HepG2 (cell line): ENCODE data around the gene FAM20C. TPM values are rescaled to one million over a fixed set of nuclear protein-coding genes. Genes with fewer than 3 reads are reported as not detected.

Source experiments
- HNRNPUL1 ChIP-seq: fragments of 200-400 bp; formaldehyde crosslinking; IDR thresholded peaks from 2 replicates; pipeline ENCODE4 v1.6.1; 2017; ENCODE audit warnings: low read depth, mild to moderate bottlenecking, low read length, moderate library complexity
- YY1 ChIP-seq: IDR thresholded peaks from 2 replicates; pipeline ENCODE4 v1.6.1; 2011; ENCODE audit warnings: low read length, low read depth, moderate library complexity, mild to moderate bottlenecking; ENCODE audit not compliant: insufficient read depth, insufficient replicate concordance
- ZC3H13 ChIP-seq: sonication (generic); formaldehyde crosslinking; IDR thresholded peaks from 2 replicates; pipeline ENCODE4 v1.8.1; 2023; ENCODE audit warnings: mild to moderate bottlenecking, missing genetic modification reagents, moderate library complexity
- ZFX ChIP-seq: sonication (generic); formaldehyde crosslinking; IDR thresholded peaks from 2 replicates; pipeline ENCODE4 v1.4.0; 2020; ENCODE audit warnings: mild to moderate bottlenecking, low read depth, missing genetic modification reagents, moderate library complexity
- ZKSCAN5 ChIP-seq: sonication (generic); formaldehyde crosslinking; IDR thresholded peaks from 2 replicates; pipeline ENCODE4 v1.5.1; 2020; ENCODE audit warnings: mild to moderate bottlenecking, missing genetic modification reagents
- ZKSCAN8 ChIP-seq: IDR thresholded peaks from 2 replicates; pipeline ENCODE4 v1.6.1; 2016; ENCODE audit warnings: borderline replicate concordance, missing genetic modification reagents, missing compliant biosample characterization
- ZNF615 ChIP-seq: sonication (generic); formaldehyde crosslinking; IDR thresholded peaks from 2 replicates; pipeline ENCODE4 v1.5.0; 2020; ENCODE audit warnings: mild to moderate bottlenecking, missing genetic modification reagents, borderline replicate concordance
- ZSCAN31 ChIP-seq: sonication (generic); formaldehyde crosslinking; IDR thresholded peaks from 2 replicates; pipeline ENCODE4 v1.5.0; 2020; ENCODE audit warnings: low read depth, mild to moderate bottlenecking, missing genetic modification reagents
- polyA plus RNA-seq, 8 experiments: library from polyadenylated mRNA; depleted of rRNA in 3 of 8; stranded (reverse) in 7 of 8; unstranded in 1 of 8; fragments of >200 nt; fragmentation: Illumina TruSeq in 4 of 8; extraction: Trizol in 4 of 8; gene quantifications; 2 replicates each; pipeline versions ENCODE4 v1.2.1 to v1.2.3, GENCODE V29; 2011 to 2016; ENCODE audit warnings: low read depth in 4 of 8, missing spikeins in 1 of 8, mixed read lengths in 1 of 8; ENCODE audit not compliant: insufficient read depth in 1 of 8
- total RNA-seq, 5 experiments: library from RNA; depleted of rRNA; stranded (reverse); fragments of >200 nt; fragmentation: Illumina TruSeq; extraction: Trizol; gene quantifications; 2 replicates each; pipeline ENCODE4 v1.2.3, GENCODE V29; 2016; ENCODE audit warnings: low read depth in 1 of 5
- TF ChIP-seq, protein P1 (sequence below): sonication (generic); formaldehyde crosslinking; IDR thresholded peaks from 2 replicates; pipeline ENCODE4 v1.5.0; 2020; ENCODE audit warnings: mild to moderate bottlenecking, missing genetic modification reagents
- TF ChIP-seq, protein P2 (sequence below): sonication (generic); formaldehyde crosslinking; IDR thresholded peaks from 2 replicates; pipeline ENCODE4 v1.9.0; 2021; ENCODE audit warnings: mild to moderate bottlenecking, missing genetic modification reagents
- TF ChIP-seq, protein P3 (sequence below): IDR thresholded peaks from 2 replicates; pipeline ENCODE4 v1.6.1; 2016; ENCODE audit warnings: missing compliant biosample characterization, missing genetic modification reagents, borderline replicate concordance
- TF ChIP-seq, protein P4 (sequence below): sonication (generic); formaldehyde crosslinking; IDR thresholded peaks from 2 replicates; pipeline ENCODE4 v1.4.0; 2020; ENCODE audit warnings: missing genetic modification reagents, mild to moderate bottlenecking, borderline replicate concordance
- TF ChIP-seq, protein P5 (sequence below): conservative IDR thresholded peaks from 2 replicates; pipeline ENCODE4 v1.6.1; 2018; ENCODE audit warnings: missing genetic modification reagents

Gene FAM20C
- total and polyA plus RNA-seq, 2 of the 13 experiments (the other 11 are each of a cell fraction or from before 2014, with no cell fraction given): 11.9 to 19.9 TPM

DNA sequence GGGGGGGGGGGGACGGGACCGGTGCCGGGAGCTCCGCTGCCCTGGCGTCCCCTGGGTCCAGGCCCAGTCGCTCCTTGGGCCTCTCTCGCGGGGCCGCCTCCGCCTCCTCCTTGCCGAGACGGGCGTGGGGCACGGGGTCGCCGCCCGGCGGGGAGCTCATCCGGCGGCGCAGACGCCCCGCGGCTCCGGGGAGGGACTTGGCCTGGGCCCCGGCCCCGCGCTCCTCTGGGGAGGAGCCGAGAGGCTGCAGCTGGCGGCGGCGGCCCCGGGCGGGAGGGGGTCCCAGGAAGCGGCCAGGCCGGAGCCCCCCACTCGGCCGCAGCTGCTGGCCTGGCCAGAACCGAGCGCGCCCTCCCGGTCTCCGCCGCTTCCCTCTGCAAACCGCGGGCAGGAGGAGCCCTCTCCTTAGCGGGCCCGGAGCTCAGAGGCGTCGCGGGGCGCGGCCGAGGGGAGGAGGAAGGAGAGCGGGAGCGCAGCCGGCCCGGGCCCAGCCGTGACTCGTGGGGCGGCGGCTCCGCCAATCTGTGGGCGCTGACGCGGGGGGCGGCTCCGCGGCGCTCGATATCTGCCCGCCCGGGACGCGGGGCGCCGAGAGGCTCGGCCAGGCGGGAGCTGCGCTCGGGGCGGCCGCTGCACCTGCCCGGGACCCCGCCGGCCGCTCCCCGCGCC, at the start of gene FAM20C (continued):
- TF ChIP-seq, protein P1, sequence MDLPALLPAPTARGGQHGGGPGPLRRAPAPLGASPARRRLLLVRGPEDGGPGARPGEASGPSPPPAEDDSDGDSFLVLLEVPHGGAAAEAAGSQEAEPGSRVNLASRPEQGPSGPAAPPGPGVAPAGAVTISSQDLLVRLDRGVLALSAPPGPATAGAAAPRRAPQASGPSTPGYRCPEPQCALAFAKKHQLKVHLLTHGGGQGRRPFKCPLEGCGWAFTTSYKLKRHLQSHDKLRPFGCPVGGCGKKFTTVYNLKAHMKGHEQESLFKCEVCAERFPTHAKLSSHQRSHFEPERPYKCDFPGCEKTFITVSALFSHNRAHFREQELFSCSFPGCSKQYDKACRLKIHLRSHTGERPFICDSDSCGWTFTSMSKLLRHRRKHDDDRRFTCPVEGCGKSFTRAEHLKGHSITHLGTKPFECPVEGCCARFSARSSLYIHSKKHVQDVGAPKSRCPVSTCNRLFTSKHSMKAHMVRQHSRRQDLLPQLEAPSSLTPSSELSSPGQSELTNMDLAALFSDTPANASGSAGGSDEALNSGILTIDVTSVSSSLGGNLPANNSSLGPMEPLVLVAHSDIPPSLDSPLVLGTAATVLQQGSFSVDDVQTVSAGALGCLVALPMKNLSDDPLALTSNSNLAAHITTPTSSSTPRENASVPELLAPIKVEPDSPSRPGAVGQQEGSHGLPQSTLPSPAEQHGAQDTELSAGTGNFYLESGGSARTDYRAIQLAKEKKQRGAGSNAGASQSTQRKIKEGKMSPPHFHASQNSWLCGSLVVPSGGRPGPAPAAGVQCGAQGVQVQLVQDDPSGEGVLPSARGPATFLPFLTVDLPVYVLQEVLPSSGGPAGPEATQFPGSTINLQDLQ (CRISPR knock-in tag): no peak
- TF ChIP-seq ZNF615 (CRISPR knock-in tag) (no peak), ZKSCAN5 (CRISPR knock-in tag) (no peak), YY1 (no peak), ZKSCAN8 (CRISPR knock-in tag) (no peak), ZFX (CRISPR knock-in tag) (peak; percentile 58), ZC3H13 (CRISPR knock-in tag) (no peak), HNRNPUL1 (no peak), ZSCAN31 (CRISPR knock-in tag) (no peak)
- TF ChIP-seq, protein P2, sequence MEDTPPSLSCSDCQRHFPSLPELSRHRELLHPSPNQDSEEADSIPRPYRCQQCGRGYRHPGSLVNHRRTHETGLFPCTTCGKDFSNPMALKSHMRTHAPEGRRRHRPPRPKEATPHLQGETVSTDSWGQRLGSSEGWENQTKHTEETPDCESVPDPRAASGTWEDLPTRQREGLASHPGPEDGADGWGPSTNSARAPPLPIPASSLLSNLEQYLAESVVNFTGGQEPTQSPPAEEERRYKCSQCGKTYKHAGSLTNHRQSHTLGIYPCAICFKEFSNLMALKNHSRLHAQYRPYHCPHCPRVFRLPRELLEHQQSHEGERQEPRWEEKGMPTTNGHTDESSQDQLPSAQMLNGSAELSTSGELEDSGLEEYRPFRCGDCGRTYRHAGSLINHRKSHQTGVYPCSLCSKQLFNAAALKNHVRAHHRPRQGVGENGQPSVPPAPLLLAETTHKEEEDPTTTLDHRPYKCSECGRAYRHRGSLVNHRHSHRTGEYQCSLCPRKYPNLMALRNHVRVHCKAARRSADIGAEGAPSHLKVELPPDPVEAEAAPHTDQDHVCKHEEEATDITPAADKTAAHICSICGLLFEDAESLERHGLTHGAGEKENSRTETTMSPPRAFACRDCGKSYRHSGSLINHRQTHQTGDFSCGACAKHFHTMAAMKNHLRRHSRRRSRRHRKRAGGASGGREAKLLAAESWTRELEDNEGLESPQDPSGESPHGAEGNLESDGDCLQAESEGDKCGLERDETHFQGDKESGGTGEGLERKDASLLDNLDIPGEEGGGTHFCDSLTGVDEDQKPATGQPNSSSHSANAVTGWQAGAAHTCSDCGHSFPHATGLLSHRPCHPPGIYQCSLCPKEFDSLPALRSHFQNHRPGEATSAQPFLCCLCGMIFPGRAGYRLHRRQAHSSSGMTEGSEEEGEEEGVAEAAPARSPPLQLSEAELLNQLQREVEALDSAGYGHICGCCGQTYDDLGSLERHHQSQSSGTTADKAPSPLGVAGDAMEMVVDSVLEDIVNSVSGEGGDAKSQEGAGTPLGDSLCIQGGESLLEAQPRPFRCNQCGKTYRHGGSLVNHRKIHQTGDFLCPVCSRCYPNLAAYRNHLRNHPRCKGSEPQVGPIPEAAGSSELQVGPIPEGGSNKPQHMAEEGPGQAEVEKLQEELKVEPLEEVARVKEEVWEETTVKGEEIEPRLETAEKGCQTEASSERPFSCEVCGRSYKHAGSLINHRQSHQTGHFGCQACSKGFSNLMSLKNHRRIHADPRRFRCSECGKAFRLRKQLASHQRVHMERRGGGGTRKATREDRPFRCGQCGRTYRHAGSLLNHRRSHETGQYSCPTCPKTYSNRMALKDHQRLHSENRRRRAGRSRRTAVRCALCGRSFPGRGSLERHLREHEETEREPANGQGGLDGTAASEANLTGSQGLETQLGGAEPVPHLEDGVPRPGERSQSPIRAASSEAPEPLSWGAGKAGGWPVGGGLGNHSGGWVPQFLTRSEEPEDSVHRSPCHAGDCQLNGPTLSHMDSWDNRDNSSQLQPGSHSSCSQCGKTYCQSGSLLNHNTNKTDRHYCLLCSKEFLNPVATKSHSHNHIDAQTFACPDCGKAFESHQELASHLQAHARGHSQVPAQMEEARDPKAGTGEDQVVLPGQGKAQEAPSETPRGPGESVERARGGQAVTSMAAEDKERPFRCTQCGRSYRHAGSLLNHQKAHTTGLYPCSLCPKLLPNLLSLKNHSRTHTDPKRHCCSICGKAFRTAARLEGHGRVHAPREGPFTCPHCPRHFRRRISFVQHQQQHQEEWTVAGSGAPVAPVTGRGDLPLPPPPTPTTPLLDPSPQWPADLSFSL (CRISPR knock-in tag): no peak
- TF ChIP-seq, protein P3, sequence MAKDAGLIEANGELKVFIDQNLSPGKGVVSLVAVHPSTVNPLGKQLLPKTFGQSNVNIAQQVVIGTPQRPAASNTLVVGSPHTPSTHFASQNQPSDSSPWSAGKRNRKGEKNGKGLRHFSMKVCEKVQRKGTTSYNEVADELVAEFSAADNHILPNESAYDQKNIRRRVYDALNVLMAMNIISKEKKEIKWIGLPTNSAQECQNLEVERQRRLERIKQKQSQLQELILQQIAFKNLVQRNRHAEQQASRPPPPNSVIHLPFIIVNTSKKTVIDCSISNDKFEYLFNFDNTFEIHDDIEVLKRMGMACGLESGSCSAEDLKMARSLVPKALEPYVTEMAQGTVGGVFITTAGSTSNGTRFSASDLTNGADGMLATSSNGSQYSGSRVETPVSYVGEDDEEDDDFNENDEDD (CRISPR knock-in tag): peak; percentile 76; the same call in 1 of the 2 replicates
- TF ChIP-seq, protein P4, sequence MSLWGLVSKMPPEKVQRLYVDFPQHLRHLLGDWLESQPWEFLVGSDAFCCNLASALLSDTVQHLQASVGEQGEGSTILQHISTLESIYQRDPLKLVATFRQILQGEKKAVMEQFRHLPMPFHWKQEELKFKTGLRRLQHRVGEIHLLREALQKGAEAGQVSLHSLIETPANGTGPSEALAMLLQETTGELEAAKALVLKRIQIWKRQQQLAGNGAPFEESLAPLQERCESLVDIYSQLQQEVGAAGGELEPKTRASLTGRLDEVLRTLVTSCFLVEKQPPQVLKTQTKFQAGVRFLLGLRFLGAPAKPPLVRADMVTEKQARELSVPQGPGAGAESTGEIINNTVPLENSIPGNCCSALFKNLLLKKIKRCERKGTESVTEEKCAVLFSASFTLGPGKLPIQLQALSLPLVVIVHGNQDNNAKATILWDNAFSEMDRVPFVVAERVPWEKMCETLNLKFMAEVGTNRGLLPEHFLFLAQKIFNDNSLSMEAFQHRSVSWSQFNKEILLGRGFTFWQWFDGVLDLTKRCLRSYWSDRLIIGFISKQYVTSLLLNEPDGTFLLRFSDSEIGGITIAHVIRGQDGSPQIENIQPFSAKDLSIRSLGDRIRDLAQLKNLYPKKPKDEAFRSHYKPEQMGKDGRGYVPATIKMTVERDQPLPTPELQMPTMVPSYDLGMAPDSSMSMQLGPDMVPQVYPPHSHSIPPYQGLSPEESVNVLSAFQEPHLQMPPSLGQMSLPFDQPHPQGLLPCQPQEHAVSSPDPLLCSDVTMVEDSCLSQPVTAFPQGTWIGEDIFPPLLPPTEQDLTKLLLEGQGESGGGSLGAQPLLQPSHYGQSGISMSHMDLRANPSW (CRISPR knock-in tag): no peak
- TF ChIP-seq, protein P5, sequence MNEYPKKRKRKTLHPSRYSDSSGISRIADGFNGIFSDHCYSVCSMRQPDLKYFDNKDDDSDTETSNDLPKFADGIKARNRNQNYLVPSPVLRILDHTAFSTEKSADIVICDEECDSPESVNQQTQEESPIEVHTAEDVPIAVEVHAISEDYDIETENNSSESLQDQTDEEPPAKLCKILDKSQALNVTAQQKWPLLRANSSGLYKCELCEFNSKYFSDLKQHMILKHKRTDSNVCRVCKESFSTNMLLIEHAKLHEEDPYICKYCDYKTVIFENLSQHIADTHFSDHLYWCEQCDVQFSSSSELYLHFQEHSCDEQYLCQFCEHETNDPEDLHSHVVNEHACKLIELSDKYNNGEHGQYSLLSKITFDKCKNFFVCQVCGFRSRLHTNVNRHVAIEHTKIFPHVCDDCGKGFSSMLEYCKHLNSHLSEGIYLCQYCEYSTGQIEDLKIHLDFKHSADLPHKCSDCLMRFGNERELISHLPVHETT: 0 out of 2 replicates have a peak, but pooled peaks have one; percentile 26
